Endothelial cell of umbilical vein (primary cell): ENCODE measurements around the gene TSEN54. TPM values are rescaled to one million over a fixed set of nuclear protein-coding genes. Genes with fewer than 3 reads are reported as not detected.

Source experiments
- BruUV-seq: library from RNA; stranded (reverse); fragments of 400-500 nt; replicated peaks from 2 replicates; lab custom pipeline; 2021; lab: Mats Ljungman, UMichigan
- CTCF ChIA-PET: fragments of 300-600, 350-600 bp; sonication (Branson Sonifier 250); formaldehyde crosslinking; loops from one replicate; lab custom pipeline; 2021; ENCODE audit warnings: antibody characterized with exemption, inconsistent platforms; lab: Charles Lee
- POLR2A ChIA-PET: fragments of 300-600, 350-600 bp; sonication (Branson Sonifier 250); formaldehyde crosslinking; loops from one replicate; lab custom pipeline; 2021; ENCODE audit warnings: antibody characterized with exemption, inconsistent platforms; lab: Charles Lee
- DNase-seq: peaks from one replicate; pipeline ENCODE4 v3.0.0-alpha.2; 2011; ENCODE audit warnings: low read depth, low spot score
- FAIRE-seq: peaks from 2 replicates; lab custom pipeline; 2011; peaks lifted over from hg19 to GRCh38; lab: Jason Lieb, UNC
- H2AFZ ChIP-seq: 2 replicates; pipeline ENCODE4 v1.6.0; 2012; ENCODE audit warnings: low read depth, low read length, control low read depth, inconsistent platforms
- H3K27ac ChIP-seq: 2 replicates; pipeline ENCODE4 v1.5.1; 2011; ENCODE audit warnings: low read depth, mild to moderate bottlenecking, control low read depth, low read length, moderate library complexity; ENCODE audit not compliant: insufficient read depth
- H3K27me3 ChIP-seq, 2 experiments: 2 replicates each; pipeline versions ENCODE4 v1.6.0 to v1.6.1; 2011; ENCODE audit warnings: low read length in 2 of 2, mixed read lengths in 1 of 2; ENCODE audit not compliant: control insufficient read depth in 2 of 2, insufficient read depth in 2 of 2
- H3K36me3 ChIP-seq, 2 experiments: 2 replicates in 1 of 2; 3 replicates in 1 of 2; pipeline ENCODE4 v1.5.1; 2011; ENCODE audit warnings: low read length in 2 of 2, mild to moderate bottlenecking in 1 of 2, moderate library complexity in 1 of 2; ENCODE audit not compliant: control insufficient read depth in 2 of 2, insufficient read depth in 2 of 2; ENCODE audit errors: extremely low read depth in 1 of 2
- H3K4me1 ChIP-seq: 3 replicates; pipeline ENCODE4 v1.5.1; 2011; ENCODE audit warnings: mild to moderate bottlenecking, low read length; ENCODE audit not compliant: control insufficient read depth, insufficient read depth; ENCODE audit errors: extremely low read depth
- H3K4me2 ChIP-seq: 2 replicates; pipeline ENCODE4 v1.6.1; 2011; ENCODE audit warnings: low read length, control low read depth, mixed read lengths; ENCODE audit not compliant: insufficient read depth
- H3K4me3 ChIP-seq, 3 experiments: fragments of 200-600 bp in 1 of 3; sonication (generic), shearing (Covaris generic) in 1 of 3; replicated peaks in 1 of 3; 2 replicates each; pipeline ENCODE4 v1.5.1; 2011 to 2016; ENCODE audit warnings: control low read depth in 3 of 3, low read length in 3 of 3, mild to moderate bottlenecking in 2 of 3, inconsistent platforms in 1 of 3, low read depth in 1 of 3, moderate library complexity in 1 of 3; ENCODE audit not compliant: insufficient read depth in 1 of 3
- H3K79me2 ChIP-seq: 2 replicates; pipeline ENCODE4 v1.6.0; 2012; ENCODE audit warnings: low read length, inconsistent platforms; ENCODE audit not compliant: control insufficient read depth, insufficient read depth
- H3K9ac ChIP-seq: replicated peaks from 2 replicates; pipeline ENCODE3; 2011; ENCODE audit warnings: low read length, control low read depth; ENCODE audit not compliant: insufficient read depth; ENCODE audit errors: extremely low read depth
- H3K9me1 ChIP-seq: replicated peaks from 3 replicates; pipeline ENCODE4 v1.6.0; 2011; ENCODE audit warnings: mild to moderate bottlenecking, low read length; ENCODE audit not compliant: control insufficient read depth, insufficient read depth; ENCODE audit errors: extremely low read depth
- H3K9me3 ChIP-seq: replicated peaks from 2 replicates; pipeline ENCODE4 v1.5.1; 2012; ENCODE audit warnings: low read length, inconsistent platforms; ENCODE audit not compliant: control insufficient read depth, insufficient read depth
- H4K20me1 ChIP-seq: replicated peaks from 2 replicates; pipeline ENCODE3; 2011; ENCODE audit warnings: mild to moderate bottlenecking, low read length; ENCODE audit not compliant: control insufficient read depth, insufficient read depth; ENCODE audit errors: extremely low read depth
- FOS ChIP-seq: IDR thresholded peaks from 2 replicates; pipeline ENCODE4 v1.6.1; 2011; ENCODE audit warnings: mild to moderate bottlenecking, low read length, moderate library complexity, borderline replicate concordance; ENCODE audit not compliant: insufficient read depth
- GATA2 ChIP-seq: IDR thresholded peaks from 2 replicates; pipeline ENCODE4 v1.7.0; 2011; ENCODE audit warnings: low read depth, mild to moderate bottlenecking, moderate library complexity, mixed read lengths, low read length; ENCODE audit not compliant: insufficient read length, insufficient read depth
- MAX ChIP-seq: IDR thresholded peaks from 2 replicates; pipeline ENCODE4 v1.6.1; 2011; ENCODE audit not compliant: insufficient read depth, insufficient read length
- MYC ChIP-seq: IDR thresholded peaks from one replicate; pipeline ENCODE4 v1.6.1; 2011; ENCODE audit warnings: mild to moderate bottlenecking, low read depth, low read length
- POLR2A ChIP-seq: IDR thresholded peaks from 2 replicates; pipeline ENCODE4 v1.6.1; 2012; ENCODE audit warnings: low read depth, mild to moderate bottlenecking, control low read depth, low read length
- POLR2AphosphoS5 ChIP-seq: IDR thresholded peaks from 2 replicates; pipeline ENCODE4 v1.6.1; 2012; ENCODE audit warnings: low read depth, mild to moderate bottlenecking, control low read depth, low read length, moderate library complexity; ENCODE audit not compliant: insufficient read depth
- dilution Hi-C: fragments of 300-500 bp; cut with MboI; formaldehyde crosslinking; loops from one replicate; pipeline ENCODE4 v1.15.0; 2019; ENCODE audit warnings: low sequenced_read_pairs; ENCODE audit not compliant: extremely low pct_ligation_motif_present
- intact Hi-C: fragments of 100-400 bp; cut with micrococcal nuclease; formaldehyde crosslinking; loops from one replicate; pipeline ENCODE4 v1.10.0; 2022
- polyA plus RNA-seq, 4 experiments: library from polyadenylated mRNA; depleted of rRNA in 3 of 4; stranded (reverse) in 3 of 4; unstranded in 1 of 4; fragments of >200 nt; gene quantifications; 2 replicates each; pipeline versions ENCODE4 v1.2.1 to v1.2.3, GENCODE V29; 2011 to 2012; ENCODE audit warnings: missing spikeins in 1 of 4
- total RNA-seq: library from RNA; stranded (reverse); gene quantifications from 2 replicates; pipeline ENCODE4 v1.2.3, GENCODE V29; 2021
- TF ChIP-seq, protein P1 (sequence below), 2 donors: IDR thresholded peaks; 1 replicate in 1 of 2; 2 replicates in 1 of 2; pipeline ENCODE4 v1.5.1; 2011; ENCODE audit warnings: low read length in 2 of 2, mild to moderate bottlenecking in 2 of 2, moderate library complexity in 2 of 2, control low read depth in 1 of 2, inconsistent platforms in 1 of 2, low read depth in 1 of 2; ENCODE audit not compliant: insufficient read depth in 1 of 2; ENCODE audit errors: extremely low read depth in 1 of 2

Gene TSEN54
- total and polyA plus RNA-seq, 2 donors (not counting 3 experiments of a cell fraction or from before 2014, with no cell fraction given): 22.3 to 26.3 TPM

GRCh38 chr17:75553295-75554110 is 37.2 kb downstream of the TSEN54 start:
- FAIRE-seq: no peak
- no peak for DNase-seq
- Histone ChIP-seq H2AFZ (no peak overlapping the region), H3K27ac (no peak overlapping the region), H3K4me3 (no peak overlapping the region), H3K9me1 (no peaks in the 10 kb centered on the region), H3K36me3 (no peaks in the 10 kb centered on the region), H4K20me1 (no peaks in the 10 kb centered on the region), H3K9me3 (no peaks in the 10 kb centered on the region), H3K9ac (no peak overlapping the region), H3K4me1 (no peaks in the 10 kb centered on the region), H3K27me3 (no peaks in the 10 kb centered on the region), H3K79me2 (no peaks in the 10 kb centered on the region), H3K4me2 (no peak overlapping the region)
- ChIA-PET CTCF (interaction anchor here (0.8 to 0.9 kb wide), 2 partner anchors 17 to 122 kb away, joined by 3 read pairs; no protein-coding TSS in a partner anchor), POLR2A (interaction anchor here (0.7 kb wide), 1 partner anchor 58 kb away, joined by 3 read pairs; no protein-coding TSS in a partner anchor)
- dilution Hi-C loops: no loop called here
- intact Hi-C loops: no loop called here
- TF ChIP-seq FOS (no peak), MAX (no peak), GATA2 (no peak), MYC (no peak), POLR2A (no peak), POLR2AphosphoS5 (no peak)
- TF ChIP-seq, protein P1, sequence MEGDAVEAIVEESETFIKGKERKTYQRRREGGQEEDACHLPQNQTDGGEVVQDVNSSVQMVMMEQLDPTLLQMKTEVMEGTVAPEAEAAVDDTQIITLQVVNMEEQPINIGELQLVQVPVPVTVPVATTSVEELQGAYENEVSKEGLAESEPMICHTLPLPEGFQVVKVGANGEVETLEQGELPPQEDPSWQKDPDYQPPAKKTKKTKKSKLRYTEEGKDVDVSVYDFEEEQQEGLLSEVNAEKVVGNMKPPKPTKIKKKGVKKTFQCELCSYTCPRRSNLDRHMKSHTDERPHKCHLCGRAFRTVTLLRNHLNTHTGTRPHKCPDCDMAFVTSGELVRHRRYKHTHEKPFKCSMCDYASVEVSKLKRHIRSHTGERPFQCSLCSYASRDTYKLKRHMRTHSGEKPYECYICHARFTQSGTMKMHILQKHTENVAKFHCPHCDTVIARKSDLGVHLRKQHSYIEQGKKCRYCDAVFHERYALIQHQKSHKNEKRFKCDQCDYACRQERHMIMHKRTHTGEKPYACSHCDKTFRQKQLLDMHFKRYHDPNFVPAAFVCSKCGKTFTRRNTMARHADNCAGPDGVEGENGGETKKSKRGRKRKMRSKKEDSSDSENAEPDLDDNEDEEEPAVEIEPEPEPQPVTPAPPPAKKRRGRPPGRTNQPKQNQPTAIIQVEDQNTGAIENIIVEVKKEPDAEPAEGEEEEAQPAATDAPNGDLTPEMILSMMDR (IDR thresholded peaks at IDR 0.05; ENCODE audit: extremely low read depth in 1 of 2, insufficient read depth in 1 of 2, low read depth in 1 of 2, low read length in 2 of 2): no peak
- no TSS peak for BruUV-seq
